ENCODE measurements around the gene ACVR1B. TPM values are rescaled to one million over a fixed set of nuclear protein-coding genes. Genes with fewer than 3 reads are reported as not detected.

ACVR1B gene
- total RNA-seq, 2 experiments from 2014 or later, result 8.7 to 9.1 TPM

GRCh38 chr12:52023182-52023975 lies 71.9 kb downstream of the ACVR1B start:
- peak; percentile 94 for DNase-seq
- intact Hi-C loops (cut with micrococcal nuclease), result loop anchor here (1.0 kb wide), 3 partner anchors 17 to 196 kb away; partner anchors contain the start of gene TAMALIN
- H3K4me1 Mint-ChIP-seq (ENCODE audit: low read depth), result peaks cover 39% of the 10 kb centered on the region

GRCh38 chr12:52023976-52024688 lies 72.6 kb downstream of the ACVR1B start:
- no peak for DNase-seq
- Mint-ChIP-seq H3K36me3 (ENCODE audit: low read depth) (no peaks in the 10 kb centered on the region), H3K27me3 (ENCODE audit: low read depth) (no peaks in the 10 kb centered on the region), H3K4me3 (peak overlapping the region; percentile 89), H3K27ac (peak overlapping the region; percentile 97), H3K9me3 (no peaks in the 10 kb centered on the region), H3K4me1 (ENCODE audit: low read depth) (peaks cover 39% of the 10 kb centered on the region)
- CTCF ChIA-PET, result interaction anchor here (0.5 to 13.8 kb wide), 20 partner anchors 8 to 880 kb away, joined by 3 to 319 read pairs (median 12); partner anchors contain the start of genes ATG101, NR4A1, SMIM41 and TAMALIN
- intact Hi-C loops (cut with micrococcal nuclease), result loop anchor here (1.0 to 2.0 kb wide), 6 partner anchors 18 to 197 kb away; partner anchors contain the start of genes ACVR1B and TAMALIN

More at GRCh38 chr12:52023182-52023975, 71.9 kb downstream of the ACVR1B start:
- no peaks in the 10 kb centered on the region for H3K36me3 Mint-ChIP-seq (ENCODE audit: low read depth)
- peak overlapping the region; percentile 97 for H3K27ac Mint-ChIP-seq
- CTCF ChIA-PET, result interaction anchor here (0.5 to 13.8 kb wide), 18 partner anchors 9 to 881 kb away, joined by 3 to 319 read pairs (median 6); partner anchors contain the start of genes ANKRD33, ATG101, SMIM41 and TAMALIN
- H3K4me3 Mint-ChIP-seq, result peak overlapping the region; percentile 89
- no peaks in the 10 kb centered on the region for H3K9me3 Mint-ChIP-seq
- no peaks in the 10 kb centered on the region for H3K27me3 Mint-ChIP-seq (ENCODE audit: low read depth)

- peak overlapping the region; percentile 97 for H3K27ac Mint-ChIP-seq
- no peaks in the 10 kb centered on the region for H3K27me3 Mint-ChIP-seq (ENCODE audit: low read depth)
- peak overlapping the region; percentile 89 for H3K4me3 Mint-ChIP-seq
- intact Hi-C loops (cut with micrococcal nuclease), result loop anchor here (1.0 to 2.0 kb wide), 10 partner anchors 26 to 981 kb away; partner anchors contain the start of genes ACVR1B, ATG101, EIF4B and NR4A1
- H3K4me1 Mint-ChIP-seq (ENCODE audit: low read depth), result peaks cover 39% of the 10 kb centered on the region
- no peaks in the 10 kb centered on the region for H3K36me3 Mint-ChIP-seq (ENCODE audit: low read depth)
- CTCF ChIA-PET, result interaction anchor here (0.7 to 13.8 kb wide), 37 partner anchors 15 to 530 kb away, joined by 3 to 319 read pairs (median 4); partner anchors contain the start of genes ATG101, NR4A1, SMIM41 and TAMALIN
- H3K9me3 Mint-ChIP-seq, result no peaks in the 10 kb centered on the region
- peak; percentile 88 for DNase-seq
Observed at GRCh38 chr12:52024845-52025230, 73.3 kb downstream of the ACVR1B start.

- Mint-ChIP-seq H3K9me3 (no peaks in the 10 kb centered on the region), H3K4me3 (no peak overlapping the region), H3K27ac (no peak overlapping the region), H3K4me1 (ENCODE audit: low read depth) (peaks cover 26% of the 10 kb centered on the region), H3K27me3 (ENCODE audit: low read depth) (no peaks in the 10 kb centered on the region), H3K36me3 (ENCODE audit: low read depth) (no peaks in the 10 kb centered on the region)
- CTCF ChIA-PET, result interaction anchor here (1.2 to 13.8 kb wide), 21 partner anchors 14 to 769 kb away, joined by 3 to 319 read pairs (median 14); partner anchors contain the start of genes ATG101, NR4A1, SMIM41 and TAMALIN
- no peak for DNase-seq
- intact Hi-C loops (cut with micrococcal nuclease), result no loop called here
Observed at GRCh38 chr12:52026263-52026662, 74.8 kb downstream of the ACVR1B start.

GRCh38 chr12:52027085-52027843 lies 75.8 kb downstream of the ACVR1B start:
- Mint-ChIP-seq H3K27ac (no peak overlapping the region), H3K9me3 (no peaks in the 10 kb centered on the region), H3K36me3 (ENCODE audit: low read depth) (no peaks in the 10 kb centered on the region), H3K4me3 (no peak overlapping the region), H3K4me1 (ENCODE audit: low read depth) (peaks cover 26% of the 10 kb centered on the region), H3K27me3 (ENCODE audit: low read depth) (no peaks in the 10 kb centered on the region)
- intact Hi-C loops (cut with micrococcal nuclease), result no loop called here
- CTCF ChIA-PET, result interaction anchor here (1.2 to 13.8 kb wide), 11 partner anchors 13 to 97 kb away, joined by 3 to 319 read pairs (median 91); partner anchors contain the start of genes ATG101, SMIM41 and TAMALIN
- DNase-seq, result no peak

- no peak overlapping the region for H3K27ac Mint-ChIP-seq
- no peak overlapping the region for H3K4me3 Mint-ChIP-seq
- peaks cover 33% of the 10 kb centered on the region for H3K4me1 Mint-ChIP-seq (ENCODE audit: low read depth)
- DNase-seq, result no peak
- intact Hi-C loops (cut with micrococcal nuclease), result no loop called here
- H3K27me3 Mint-ChIP-seq (ENCODE audit: low read depth), result no peaks in the 10 kb centered on the region
- CTCF ChIA-PET, result interaction anchor here (0.6 to 13.8 kb wide), 6 partner anchors 21 to 92 kb away, joined by 3 to 315 read pairs (median 8); partner anchors contain the start of genes ATG101 and NR4A1
- no peaks in the 10 kb centered on the region for H3K9me3 Mint-ChIP-seq
- no peaks in the 10 kb centered on the region for H3K36me3 Mint-ChIP-seq (ENCODE audit: low read depth)
Observed at GRCh38 chr12:52029685-52030084, 78.2 kb downstream of the ACVR1B start.

GRCh38 chr12:52032446-52032803 lies 80.9 kb downstream of the ACVR1B start:
- Mint-ChIP-seq H3K9me3 (no peaks in the 10 kb centered on the region), H3K4me1 (ENCODE audit: low read depth) (peaks cover 34% of the 10 kb centered on the region), H3K27ac (no peak overlapping the region), H3K4me3 (peak overlapping the region; percentile 56), H3K27me3 (ENCODE audit: low read depth) (no peaks in the 10 kb centered on the region), H3K36me3 (ENCODE audit: low read depth) (no peaks in the 10 kb centered on the region)
- DNase-seq, result peak; percentile 35
- intact Hi-C loops (cut with micrococcal nuclease), result no loop called here
- CTCF ChIA-PET, result interaction anchor here (0.9 to 13.8 kb wide), 13 partner anchors 10 to 108 kb away, joined by 3 to 315 read pairs (median 8); partner anchors contain the start of genes ATG101 and NR4A1

GRCh38 chr12:52032804-52033445 lies 81.4 kb downstream of the ACVR1B start:
- H3K4me1 Mint-ChIP-seq (ENCODE audit: low read depth), result peaks cover 36% of the 10 kb centered on the region
- no peaks in the 10 kb centered on the region for H3K36me3 Mint-ChIP-seq (ENCODE audit: low read depth)
- no peaks in the 10 kb centered on the region for H3K9me3 Mint-ChIP-seq
- CTCF ChIA-PET, result interaction anchor here (0.9 to 13.8 kb wide), 13 partner anchors 10 to 109 kb away, joined by 3 to 315 read pairs (median 8); partner anchors contain the start of genes ATG101 and NR4A1
- peak overlapping the region; percentile 47 for H3K27ac Mint-ChIP-seq
- H3K27me3 Mint-ChIP-seq (ENCODE audit: low read depth), result no peaks in the 10 kb centered on the region
- DNase-seq, result peak; percentile 94
- intact Hi-C loops (cut with micrococcal nuclease), result loop anchor here (1.0 kb wide), 1 partner anchor 18 kb away; the partner anchor contains the start of gene NR4A1
- peak overlapping the region; percentile 56 for H3K4me3 Mint-ChIP-seq

GRCh38 chr12:52033446-52034140 lies 82.1 kb downstream of the ACVR1B start:
- Mint-ChIP-seq H3K27ac (peak overlapping the region; percentile 47), H3K27me3 (ENCODE audit: low read depth) (no peaks in the 10 kb centered on the region), H3K4me1 (ENCODE audit: low read depth) (peaks cover 41% of the 10 kb centered on the region), H3K4me3 (peak overlapping the region; percentile 56), H3K9me3 (no peaks in the 10 kb centered on the region), H3K36me3 (ENCODE audit: low read depth) (peaks cover 2% of the 10 kb centered on the region)
- intact Hi-C loops (cut with micrococcal nuclease), result loop anchor here (1.0 kb wide), 1 partner anchor 18 kb away; the partner anchor contains the start of gene NR4A1
- no peak for DNase-seq
- CTCF ChIA-PET, result interaction anchor here (1.3 to 13.8 kb wide), 9 partner anchors 11 to 88 kb away, joined by 3 to 315 read pairs (median 11); partner anchors contain the start of gene ATG101

GRCh38 chr12:52035190-52035589 lies 83.7 kb downstream of the ACVR1B start:
- intact Hi-C loops (cut with micrococcal nuclease), result no loop called here

More at GRCh38 chr12:52035190-52035589, 83.7 kb downstream of the ACVR1B start:
- Mint-ChIP-seq H3K36me3 (ENCODE audit: low read depth) (peaks cover 2% of the 10 kb centered on the region), H3K27ac (no peak overlapping the region), H3K4me1 (ENCODE audit: low read depth) (peaks cover 57% of the 10 kb centered on the region), H3K27me3 (ENCODE audit: low read depth) (no peaks in the 10 kb centered on the region), H3K9me3 (no peaks in the 10 kb centered on the region), H3K4me3 (no peak overlapping the region)
- CTCF ChIA-PET, result interaction anchor here (0.7 to 12.3 kb wide), 6 partner anchors 9 to 105 kb away, joined by 3 to 94 read pairs (median 5); partner anchors contain the start of gene ATG101
- DNase-seq, result no peak
